Progenitor cell of endocrine pancreas (in vitro differentiated cells): ENCODE measurements around the gene CNDP1. TPM values are rescaled to one million over a fixed set of nuclear protein-coding genes. Genes with fewer than 3 reads are reported as not detected.

Experiments
- DNase-seq: peaks from one replicate; pipeline ENCODE4 v3.0.0; 2021; ENCODE audit warnings: low spot score; ENCODE audit not compliant: unreplicated experiment
- H3K27ac Mint-ChIP-seq: 2 replicates; pipeline ENCODE4 v1.8.0; 2021; ENCODE audit warnings: mild to moderate bottlenecking, moderate library complexity, mixed read lengths
- H3K27me3 Mint-ChIP-seq: 2 replicates; pipeline ENCODE4 v1.8.0; 2021; ENCODE audit warnings: mixed read lengths
- H3K36me3 Mint-ChIP-seq: 2 replicates; pipeline ENCODE4 v1.8.0; 2022; ENCODE audit warnings: mixed read lengths; ENCODE audit not compliant: insufficient read depth
- H3K4me1 Mint-ChIP-seq: 2 replicates; pipeline ENCODE4 v1.8.0; 2021; ENCODE audit warnings: low read depth, mixed read lengths
- H3K4me3 Mint-ChIP-seq: 2 replicates; pipeline ENCODE4 v1.8.0; 2021; ENCODE audit warnings: low read depth, mild to moderate bottlenecking, moderate library complexity, mixed read lengths
- H3K9me3 Mint-ChIP-seq: 2 replicates; pipeline ENCODE4 v1.8.0; 2021; ENCODE audit warnings: low read depth, mixed read lengths
- total RNA-seq: library from RNA; stranded (reverse); gene quantifications from 2 replicates; pipeline ENCODE4 v1.2.1, GENCODE V29; 2021
- TF ChIP-seq, protein P1 (sequence below): fragments of 200-600 bp; sonication (generic); IDR thresholded peaks from one replicate; pipeline ENCODE4 v1.5.0; 2021; ENCODE audit warnings: antibody characterized with exemption, mild to moderate bottlenecking; ENCODE audit not compliant: unreplicated experiment

Gene CNDP1
- total RNA-seq, 1 donor from 2014 or later = 0.38 TPM

DNA sequence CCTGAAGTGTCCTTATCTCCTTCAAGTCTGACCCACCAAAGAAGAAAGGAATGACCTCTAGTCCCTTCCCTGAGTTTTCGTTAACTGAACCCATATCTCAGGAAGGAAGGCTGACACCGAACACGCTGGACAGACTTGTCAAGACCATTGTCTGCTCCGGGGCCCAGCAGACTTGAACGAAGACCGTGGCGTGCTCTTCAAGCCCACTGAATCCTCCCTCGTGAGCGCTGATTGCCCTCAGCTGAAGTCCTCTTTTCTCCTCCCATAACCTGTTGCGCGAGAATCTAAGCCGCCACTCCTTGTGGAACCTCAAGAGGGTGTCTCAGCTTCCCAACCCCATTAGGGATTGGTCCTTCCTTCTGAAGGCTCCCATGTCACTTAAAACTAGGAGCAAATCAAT, 634 bp upstream of the CNDP1 start:
- Mint-ChIP-seq H3K27me3 (peaks cover 11% of the 10 kb centered on the region), H3K9me3 (peaks cover 12% of the 10 kb centered on the region)

DNA sequence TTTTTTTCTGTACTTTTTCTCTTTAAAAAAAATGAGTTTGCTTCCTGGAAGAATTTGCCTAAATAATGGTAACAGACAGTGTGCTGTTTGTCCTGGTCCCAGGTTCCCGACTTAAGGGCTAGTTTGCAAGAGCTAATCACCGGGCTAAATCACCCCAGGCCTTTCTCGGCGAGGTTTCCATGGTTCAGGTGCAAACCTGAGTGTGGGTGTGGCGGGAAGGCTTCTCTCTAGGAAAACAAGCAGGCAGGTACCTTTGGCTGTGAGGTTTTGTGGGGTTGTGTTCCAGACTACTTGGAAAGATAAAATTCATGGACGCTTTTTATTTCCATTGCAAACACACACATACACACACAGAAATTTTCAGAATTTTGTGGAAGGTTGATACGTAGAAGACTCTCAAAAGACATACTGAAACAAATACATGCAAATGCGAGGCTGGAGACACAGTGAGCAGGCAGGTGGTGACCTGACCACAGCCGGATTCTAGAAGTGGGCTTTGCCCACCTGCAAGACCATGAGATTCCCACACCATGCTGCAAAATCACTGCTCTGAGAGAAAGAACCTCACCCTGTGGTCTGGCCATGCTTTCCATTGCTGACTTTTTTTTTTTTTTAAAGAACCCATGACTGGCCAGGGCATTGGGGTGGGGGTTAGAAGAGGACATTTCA, 815 bp downstream of the CNDP1 start:
- peaks cover 10% of the 10 kb centered on the region for H3K4me1 Mint-ChIP-seq
- DNase-seq = no peak
- TF ChIP-seq, protein P1, sequence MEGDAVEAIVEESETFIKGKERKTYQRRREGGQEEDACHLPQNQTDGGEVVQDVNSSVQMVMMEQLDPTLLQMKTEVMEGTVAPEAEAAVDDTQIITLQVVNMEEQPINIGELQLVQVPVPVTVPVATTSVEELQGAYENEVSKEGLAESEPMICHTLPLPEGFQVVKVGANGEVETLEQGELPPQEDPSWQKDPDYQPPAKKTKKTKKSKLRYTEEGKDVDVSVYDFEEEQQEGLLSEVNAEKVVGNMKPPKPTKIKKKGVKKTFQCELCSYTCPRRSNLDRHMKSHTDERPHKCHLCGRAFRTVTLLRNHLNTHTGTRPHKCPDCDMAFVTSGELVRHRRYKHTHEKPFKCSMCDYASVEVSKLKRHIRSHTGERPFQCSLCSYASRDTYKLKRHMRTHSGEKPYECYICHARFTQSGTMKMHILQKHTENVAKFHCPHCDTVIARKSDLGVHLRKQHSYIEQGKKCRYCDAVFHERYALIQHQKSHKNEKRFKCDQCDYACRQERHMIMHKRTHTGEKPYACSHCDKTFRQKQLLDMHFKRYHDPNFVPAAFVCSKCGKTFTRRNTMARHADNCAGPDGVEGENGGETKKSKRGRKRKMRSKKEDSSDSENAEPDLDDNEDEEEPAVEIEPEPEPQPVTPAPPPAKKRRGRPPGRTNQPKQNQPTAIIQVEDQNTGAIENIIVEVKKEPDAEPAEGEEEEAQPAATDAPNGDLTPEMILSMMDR = no peak
- no peak overlapping the region for H3K27ac Mint-ChIP-seq
- no peak overlapping the region for H3K4me3 Mint-ChIP-seq
- H3K27me3 Mint-ChIP-seq = peaks cover 11% of the 10 kb centered on the region
- peaks cover 12% of the 10 kb centered on the region for H3K9me3 Mint-ChIP-seq
- peaks cover 4% of the 10 kb centered on the region for H3K36me3 Mint-ChIP-seq

More for the DNA sequence above, 634 bp upstream of the CNDP1 start:
- peaks cover 4% of the 10 kb centered on the region for H3K36me3 Mint-ChIP-seq
- TF ChIP-seq, protein P1 = no peak
- H3K27ac Mint-ChIP-seq = no peak overlapping the region
- no peak overlapping the region for H3K4me3 Mint-ChIP-seq
- no peak for DNase-seq
- H3K4me1 Mint-ChIP-seq = peaks cover 2% of the 10 kb centered on the region

DNA sequence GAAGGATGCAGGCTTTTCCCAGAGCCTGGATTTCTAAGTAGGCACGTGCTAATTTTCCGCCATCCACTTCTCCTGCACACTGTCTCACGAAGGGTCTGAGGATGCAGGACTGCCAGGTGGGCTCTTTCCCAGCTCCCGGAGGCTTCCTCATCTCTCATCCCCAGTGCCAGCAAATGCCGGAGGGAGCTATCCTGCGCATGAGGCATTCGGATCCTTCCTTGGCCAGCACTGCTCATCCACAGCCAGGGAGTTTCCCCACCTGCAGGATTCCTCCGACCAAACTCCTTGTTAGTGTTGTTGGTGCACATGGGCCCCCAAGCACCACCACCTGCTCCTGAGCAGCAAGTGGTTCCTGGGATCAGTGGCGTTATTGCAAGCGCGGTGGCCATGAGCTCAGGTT, 5.0 kb downstream of the CNDP1 start:
- Mint-ChIP-seq H3K27me3 (no peaks in the 10 kb centered on the region), H3K9me3 (peaks cover 12% of the 10 kb centered on the region), H3K36me3 (peaks cover 4% of the 10 kb centered on the region), H3K4me1 (peaks cover 10% of the 10 kb centered on the region), H3K27ac (peak overlapping the region; percentile 38), H3K4me3 (no peak overlapping the region)
- TF ChIP-seq, protein P1 = no peak
- DNase-seq = no peak

DNA sequence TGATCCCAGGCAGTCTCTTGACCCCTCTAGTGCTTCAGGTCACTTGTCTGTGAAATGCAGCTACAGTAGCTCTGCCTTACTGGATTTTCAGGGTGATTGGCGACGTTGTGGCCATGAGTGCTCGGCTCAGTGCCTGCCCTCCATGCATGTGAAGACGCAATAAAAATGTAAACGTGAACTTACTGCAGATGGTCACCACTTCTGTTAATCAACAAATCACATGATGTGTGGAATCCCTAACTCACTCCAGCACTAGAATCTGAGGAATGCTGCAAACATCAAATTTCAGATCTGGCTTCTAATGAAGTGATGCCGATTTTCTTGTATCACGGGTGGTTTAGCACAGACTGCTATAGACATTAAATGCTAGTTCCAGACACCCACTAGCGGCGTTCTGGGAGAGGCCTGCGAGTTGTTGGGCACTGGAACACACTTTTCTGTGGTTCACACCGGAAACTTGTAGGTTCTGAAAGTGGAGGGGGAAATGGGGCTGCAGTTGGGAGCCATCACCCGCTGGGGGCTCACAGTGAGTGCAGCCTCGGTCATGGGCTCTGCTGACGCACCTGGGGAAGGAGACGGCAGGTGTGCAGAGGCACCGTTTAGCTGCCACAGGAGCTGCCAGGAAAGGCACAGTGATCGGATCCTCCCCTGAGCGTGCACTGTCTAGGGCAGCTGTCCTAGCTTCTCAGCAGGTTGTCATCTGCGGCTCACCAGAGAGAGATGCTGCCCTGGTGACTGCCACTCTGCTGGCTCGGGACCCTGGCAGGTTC, 6.5 kb downstream of the CNDP1 start:
- TF ChIP-seq, protein P1 = no peak
- no peak overlapping the region for H3K27ac Mint-ChIP-seq
- no peak for DNase-seq
- H3K4me1 Mint-ChIP-seq = peaks cover 9% of the 10 kb centered on the region
- H3K4me3 Mint-ChIP-seq = no peak overlapping the region
- peaks cover 12% of the 10 kb centered on the region for H3K9me3 Mint-ChIP-seq
- H3K36me3 Mint-ChIP-seq = peaks cover 4% of the 10 kb centered on the region
- no peaks in the 10 kb centered on the region for H3K27me3 Mint-ChIP-seq

DNA sequence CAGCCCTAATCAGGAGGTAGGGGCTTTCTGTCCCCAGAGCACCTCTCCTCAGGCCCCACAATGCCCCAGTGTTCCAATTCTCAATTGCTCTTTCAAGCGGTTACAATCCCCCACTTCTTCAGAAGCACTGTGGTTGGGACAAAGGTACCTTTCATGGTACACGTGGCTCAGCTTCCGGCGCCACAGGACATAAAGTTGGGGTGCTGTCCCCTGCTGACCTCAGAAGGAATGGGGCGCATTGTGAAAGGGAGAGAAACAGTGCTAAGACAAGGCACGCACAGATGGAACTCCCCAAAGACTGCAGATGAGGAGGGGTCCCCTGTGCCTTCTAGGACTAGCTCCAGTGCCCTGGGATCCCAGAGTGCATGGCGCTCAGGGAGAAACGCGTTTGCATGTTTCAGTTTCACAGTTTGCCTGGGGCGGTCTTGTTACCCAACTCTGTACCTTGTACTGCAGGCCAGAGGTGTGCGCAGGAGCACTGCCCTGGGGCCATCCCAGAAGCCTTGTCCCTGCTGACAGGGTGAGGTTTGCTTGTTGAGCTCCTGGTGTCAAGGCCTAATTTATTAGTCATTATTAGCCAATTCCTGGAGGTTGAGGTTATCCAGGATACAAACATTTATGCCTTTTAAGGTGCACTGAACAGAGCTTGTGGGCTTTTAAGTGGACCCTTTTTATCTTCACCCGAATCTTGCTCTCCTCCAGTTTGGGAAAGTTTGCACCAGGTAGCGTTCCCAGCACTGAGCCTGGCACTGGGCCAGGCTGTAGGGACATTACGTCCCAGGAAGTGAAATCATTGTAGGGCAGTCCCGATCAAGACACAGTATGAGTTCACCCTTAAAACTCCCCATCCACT, 7.6 kb downstream of the CNDP1 start:
- Mint-ChIP-seq H3K9me3 (peaks cover 4% of the 10 kb centered on the region), H3K4me1 (peaks cover 9% of the 10 kb centered on the region), H3K4me3 (no peak overlapping the region), H3K27ac (no peak overlapping the region), H3K27me3 (no peaks in the 10 kb centered on the region), H3K36me3 (peaks cover 3% of the 10 kb centered on the region)
- no peak for DNase-seq
- TF ChIP-seq, protein P1 = no peak
